Colonic mucosa (tissue), 4 donors: ENCODE results near the gene CFAP100. TPM values are rescaled to one million over a fixed set of nuclear protein-coding genes. Genes with fewer than 3 reads are reported as not detected.

Source experiments
- DNase-seq: peaks from one replicate; pipeline ENCODE4 v3.0.0-alpha.2; 2020
- H3K27ac ChIP-seq: fragments of 200-600 bp; one replicate; pipeline ENCODE4 v1.8.0; 2021
- H3K27me3 ChIP-seq: fragments of 200-600 bp; one replicate; pipeline ENCODE4 v1.8.0; 2021
- H3K36me3 ChIP-seq: fragments of 200-600 bp; one replicate; pipeline ENCODE4 v1.8.0; 2021
- H3K4me1 ChIP-seq: fragments of 200-600 bp; one replicate; pipeline ENCODE4 v1.8.0; 2021; ENCODE audit warnings: mild to moderate bottlenecking
- H3K4me3 ChIP-seq: fragments of 200-600 bp; one replicate; pipeline ENCODE4 v1.8.0; 2021
- H3K9ac ChIP-seq, 2 donors: one replicate each; pipeline ENCODE4 v1.7.0; 2013; ENCODE audit warnings: control low read depth in 2 of 2, low read depth in 2 of 2, low read length in 2 of 2
- H3K9me3 ChIP-seq: fragments of 200-600 bp; one replicate; pipeline ENCODE4 v1.8.0; 2021
- intact Hi-C: fragments of 100-400 bp; cut with DNase I; formaldehyde crosslinking; loops from one replicate; pipeline ENCODE4 v1.14.1; 2022
- total RNA-seq, 2 donors: library from RNA; stranded (reverse); fragmentation: NEBNext Ultra II Directional in 1 of 2; extraction: Animal tissue kit (Norgen Biotek cat#: 25700) in 1 of 2; gene quantifications; one replicate each; pipeline ENCODE4 v1.2.1, GENCODE V29; 2021
- TF ChIP-seq, protein P1 (sequence below): fragments of 200-600 bp; IDR thresholded peaks from one replicate; pipeline ENCODE4 v1.8.0; 2022; ENCODE audit warnings: antibody characterized with exemption, mild to moderate bottlenecking
- donor health status: healthy.
- donor health status: DM: no; HTN: no; CAD: no.
- donor health status: DM: no; HTN: no; CAD: no.

Gene CFAP100
- total RNA-seq, 2 donors from 2014 or later, result not detected

DNA sequence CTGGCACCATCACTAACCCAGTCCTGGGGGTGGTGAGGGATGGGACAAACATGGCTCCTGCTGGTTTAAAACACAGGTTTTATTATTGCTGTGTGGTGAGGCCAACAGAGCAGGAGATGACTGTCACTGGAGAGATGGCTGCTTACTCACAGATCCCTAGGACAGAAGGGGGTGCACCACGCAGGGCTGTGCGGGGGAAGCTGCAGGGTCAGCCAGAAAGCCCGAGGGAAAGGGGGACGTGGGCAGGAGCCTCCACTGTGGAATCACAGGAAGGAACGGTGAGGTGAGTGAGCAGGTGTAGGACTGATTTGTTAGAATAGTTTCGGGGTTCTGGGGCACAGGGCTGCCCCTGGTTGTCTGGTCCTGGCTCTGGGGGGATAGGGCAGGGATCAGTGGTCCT lies 7.5 kb downstream of the CFAP100 start:
- TF ChIP-seq, protein P1, sequence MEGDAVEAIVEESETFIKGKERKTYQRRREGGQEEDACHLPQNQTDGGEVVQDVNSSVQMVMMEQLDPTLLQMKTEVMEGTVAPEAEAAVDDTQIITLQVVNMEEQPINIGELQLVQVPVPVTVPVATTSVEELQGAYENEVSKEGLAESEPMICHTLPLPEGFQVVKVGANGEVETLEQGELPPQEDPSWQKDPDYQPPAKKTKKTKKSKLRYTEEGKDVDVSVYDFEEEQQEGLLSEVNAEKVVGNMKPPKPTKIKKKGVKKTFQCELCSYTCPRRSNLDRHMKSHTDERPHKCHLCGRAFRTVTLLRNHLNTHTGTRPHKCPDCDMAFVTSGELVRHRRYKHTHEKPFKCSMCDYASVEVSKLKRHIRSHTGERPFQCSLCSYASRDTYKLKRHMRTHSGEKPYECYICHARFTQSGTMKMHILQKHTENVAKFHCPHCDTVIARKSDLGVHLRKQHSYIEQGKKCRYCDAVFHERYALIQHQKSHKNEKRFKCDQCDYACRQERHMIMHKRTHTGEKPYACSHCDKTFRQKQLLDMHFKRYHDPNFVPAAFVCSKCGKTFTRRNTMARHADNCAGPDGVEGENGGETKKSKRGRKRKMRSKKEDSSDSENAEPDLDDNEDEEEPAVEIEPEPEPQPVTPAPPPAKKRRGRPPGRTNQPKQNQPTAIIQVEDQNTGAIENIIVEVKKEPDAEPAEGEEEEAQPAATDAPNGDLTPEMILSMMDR, result no peak
- no peaks in the 10 kb centered on the region for H3K36me3 ChIP-seq
- DNase-seq, result no peak
- no peak overlapping the region for H3K9ac ChIP-seq
- no peaks in the 10 kb centered on the region for H3K9me3 ChIP-seq
- no peak overlapping the region for H3K27ac ChIP-seq
- intact Hi-C loops, result no loop called here
- no peak overlapping the region for H3K4me3 ChIP-seq
- H3K27me3 ChIP-seq, result no peaks in the 10 kb centered on the region
- H3K4me1 ChIP-seq, result no peaks in the 10 kb centered on the region

DNA sequence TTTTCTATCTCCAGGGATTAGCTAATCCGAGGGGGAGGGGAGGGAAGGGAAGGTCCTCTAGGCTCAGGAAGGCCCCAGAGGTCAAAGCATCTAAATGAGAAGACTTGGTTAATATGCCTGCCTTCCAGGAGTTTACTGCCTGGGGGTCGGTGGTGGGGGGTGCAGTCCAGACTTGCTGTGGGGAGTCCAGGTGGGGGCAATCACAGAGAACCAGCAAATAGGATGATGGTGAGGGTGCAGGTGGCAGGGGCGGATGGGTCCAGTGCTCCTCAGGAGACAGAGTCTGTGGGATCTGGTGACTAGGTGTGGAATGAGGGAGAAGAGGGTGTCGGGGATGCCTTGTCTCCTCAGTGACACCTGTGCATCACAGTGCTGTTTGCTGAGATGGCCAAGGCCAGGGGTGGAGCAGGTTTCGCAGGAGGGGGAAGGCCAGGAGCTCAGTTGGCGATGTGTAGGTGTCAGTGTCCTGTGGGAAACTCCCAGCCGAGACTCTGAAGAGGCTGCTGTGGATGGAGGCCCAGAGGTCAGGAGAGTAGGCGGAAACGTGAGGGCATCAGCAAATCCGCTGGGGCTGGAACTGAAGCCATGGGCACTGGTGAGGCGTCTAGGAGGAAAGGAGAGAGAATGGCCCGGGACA lies 8.1 kb downstream of the CFAP100 start:
- no peak for DNase-seq

GRCh38 chr3:126406389-126407296 lies 11.9 kb downstream of the CFAP100 start:
- no peaks in the 10 kb centered on the region for H3K4me1 ChIP-seq
- H3K36me3 ChIP-seq, result no peaks in the 10 kb centered on the region
- TF ChIP-seq, protein P1, result no peak
- intact Hi-C loops, result no loop called here
- H3K9me3 ChIP-seq, result no peaks in the 10 kb centered on the region
- DNase-seq, result peak; percentile 11
- H3K9ac ChIP-seq, result no peak overlapping the region
- H3K4me3 ChIP-seq, result no peak overlapping the region
- no peaks in the 10 kb centered on the region for H3K27me3 ChIP-seq
- H3K27ac ChIP-seq, result no peak overlapping the region

More for the DNA sequence above, 8.1 kb downstream of the CFAP100 start:
- Histone ChIP-seq H3K4me3 (no peak overlapping the region), H3K9me3 (no peaks in the 10 kb centered on the region), H3K9ac (no peak overlapping the region), H3K27ac (no peak overlapping the region), H3K4me1 (no peaks in the 10 kb centered on the region), H3K27me3 (no peaks in the 10 kb centered on the region), H3K36me3 (no peaks in the 10 kb centered on the region)
- TF ChIP-seq, protein P1, result no peak
- intact Hi-C loops, result no loop called here

GRCh38 chr3:126407412-126408044 lies 12.8 kb downstream of the CFAP100 start:
- Histone ChIP-seq H3K9ac (no peak overlapping the region), H3K36me3 (no peaks in the 10 kb centered on the region), H3K9me3 (no peaks in the 10 kb centered on the region), H3K4me1 (no peaks in the 10 kb centered on the region), H3K27me3 (no peaks in the 10 kb centered on the region), H3K27ac (no peak overlapping the region), H3K4me3 (no peak overlapping the region)
- DNase-seq, result peak; percentile 8
- TF ChIP-seq, protein P1, result no peak
- intact Hi-C loops, result no loop called here

GRCh38 chr3:126408099-126408498 lies 13.4 kb downstream of the CFAP100 start:
- no peak overlapping the region for H3K4me3 ChIP-seq
- no peaks in the 10 kb centered on the region for H3K36me3 ChIP-seq
- H3K4me1 ChIP-seq, result no peaks in the 10 kb centered on the region
- H3K27me3 ChIP-seq, result no peaks in the 10 kb centered on the region
- H3K27ac ChIP-seq, result no peak overlapping the region
- DNase-seq, result no peak
- no peak overlapping the region for H3K9ac ChIP-seq
- intact Hi-C loops, result no loop called here
- H3K9me3 ChIP-seq, result no peaks in the 10 kb centered on the region
- TF ChIP-seq, protein P1, result no peak
